ENCODE measurements around the gene NTSR1. TPM values are rescaled to one million over a fixed set of nuclear protein-coding genes. Genes with fewer than 3 reads are reported as not detected.

The NTSR1 gene
- total and polyA plus RNA-seq, 2 of the 8 experiments (the other 6 are each of a cell fraction or from before 2014, with no cell fraction given): 0.53 to 0.89 TPM

- TF ChIP-seq BCL11A (IDR thresholded peaks at IDR 0.05; ENCODE audit: low read depth in 2 of 2, low read length in 2 of 2) (no peak), SP4 (IDR thresholded peaks at IDR 0.05; ENCODE audit: low read length) (no peak), SAP30 (IDR thresholded peaks at IDR 0.05; ENCODE audit: insufficient read depth, insufficient replicate concordance, low read length) (no peak), EP300 (IDR thresholded peaks at IDR 0.05; ENCODE audit: borderline replicate concordance in 1 of 2, low read depth in 2 of 2, low read length in 2 of 2) (no peak), CBX5 (IDR thresholded peaks at IDR 0.05; ENCODE audit: low read depth, low read length) (no peak)
Measured at GRCh38 chr20:62697468-62697912, 11.1 kb upstream of the NTSR1 start (continued).
